K562 (cell line): ENCODE measurements around the gene SYS1. TPM values are rescaled to one million over a fixed set of nuclear protein-coding genes. Genes with fewer than 3 reads are reported as not detected.

Experiments
- ARNT ChIP-seq, 2 experiments: fragments of 450-650 bp; IDR thresholded peaks; 2 replicates each; pipeline ENCODE4 v1.6.1; 2016; ENCODE audit warnings: mild to moderate bottlenecking in 1 of 2
- EZH2 ChIP-seq: IDR thresholded peaks from 2 replicates; pipeline ENCODE4 v1.6.1; 2012; ENCODE audit warnings: low read depth, mild to moderate bottlenecking, inconsistent platforms, low read length, borderline replicate concordance
- LCOR ChIP-seq: sonication (generic); formaldehyde crosslinking; IDR thresholded peaks from 2 replicates; pipeline ENCODE4 v1.8.0; 2022; ENCODE audit warnings: mild to moderate bottlenecking, missing genetic modification reagents
- NBN ChIP-seq: fragments of 450-650 bp; IDR thresholded peaks from 2 replicates; pipeline ENCODE4 v1.6.1; 2016; ENCODE audit warnings: low read depth, mild to moderate bottlenecking
- SRSF9 ChIP-seq: fragments of 200-400 bp; formaldehyde crosslinking; IDR thresholded peaks from 2 replicates; pipeline ENCODE4 v1.6.1; 2017; ENCODE audit warnings: low read depth, low read length, borderline replicate concordance
- XRCC5 ChIP-seq: fragments of 200-400 bp; formaldehyde crosslinking; IDR thresholded peaks from 2 replicates; pipeline ENCODE4 v1.6.1; 2017; ENCODE audit warnings: low read depth, mild to moderate bottlenecking, low read length
- ZFP36 ChIP-seq: fragments of 150-350 bp; IDR thresholded peaks from 2 replicates; pipeline ENCODE4 v1.6.1; 2018; ENCODE audit warnings: low read length, low read depth; ENCODE audit not compliant: partially characterized antibody
- ZNF146 ChIP-seq: IDR thresholded peaks from one replicate; pipeline ENCODE4 v1.6.1; 2018; ENCODE audit warnings: missing compliant biosample characterization; ENCODE audit not compliant: unreplicated experiment
- ZNF316 ChIP-seq: fragments of 450-650 bp; IDR thresholded peaks from 2 replicates; pipeline ENCODE4 v1.6.1; 2016
- polyA plus RNA-seq, 8 experiments: library from polyadenylated mRNA; depleted of rRNA in 4 of 8; stranded (reverse) in 5 of 8; unstranded in 3 of 8; fragments of >200 nt; fragmentation: Nextera tagmentation in 2 of 8; fragmentation: Illumina TruSeq in 1 of 8; extraction: Ambion mirVana in 2 of 8; extraction: Trizol in 1 of 8; gene quantifications; 2 replicates each; pipeline versions ENCODE4 v1.2.1 to v1.2.3, GENCODE V29; 2011 to 2014; ENCODE audit warnings: inconsistent platforms in 1 of 8, missing spikeins in 1 of 8
- total RNA-seq, 7 experiments: library from RNA; depleted of rRNA in 6 of 7; stranded (reverse); fragments of >200 nt in 6 of 7; fragmentation: Illumina TruSeq in 2 of 7; extraction: Trizol in 2 of 7; gene quantifications; 2 replicates each; pipeline versions ENCODE4 v1.2.1 to v1.2.3, GENCODE V29; 2011 to 2021; ENCODE audit warnings: low replicate concordance in 1 of 7
- TF ChIP-seq, protein P1 (sequence below): fragments of 250-450 bp; sonication (Bioruptor Pico); IDR thresholded peaks from 2 replicates; pipeline ENCODE4 v1.5.1; 2021; ENCODE audit warnings: mild to moderate bottlenecking
- TF ChIP-seq, protein P2 (sequence below): fragments of 250-450 bp; sonication (Bioruptor Pico); IDR thresholded peaks from 2 replicates; pipeline ENCODE4 v1.8.0; 2021; ENCODE audit warnings: moderate library complexity, mild to moderate bottlenecking, inconsistent platforms
- TF ChIP-seq, protein P3 (sequence below), 2 experiments: fragments of 450-650 bp in 1 of 2; sonication (generic) in 1 of 2; formaldehyde crosslinking in 1 of 2; IDR thresholded peaks; 2 replicates each; pipeline versions ENCODE4 v1.7.1 to v1.9.0; 2016 to 2022; ENCODE audit warnings: inconsistent platforms in 1 of 2, mild to moderate bottlenecking in 1 of 2, missing genetic modification reagents in 1 of 2
- TF ChIP-seq, protein P4 (sequence below): fragments of 450-650 bp; conservative IDR thresholded peaks from 2 replicates; pipeline ENCODE4 v1.6.1; 2016; ENCODE audit warnings: missing genetic modification characterization, low read depth, mild to moderate bottlenecking, control low read depth, missing compliant biosample characterization

Gene SYS1
- total and polyA plus RNA-seq, 9 of the 15 experiments (the other 6 are each of a cell fraction or from before 2014, with no cell fraction given) = 11.1 to 25.2 (median 17.5) TPM

DNA sequence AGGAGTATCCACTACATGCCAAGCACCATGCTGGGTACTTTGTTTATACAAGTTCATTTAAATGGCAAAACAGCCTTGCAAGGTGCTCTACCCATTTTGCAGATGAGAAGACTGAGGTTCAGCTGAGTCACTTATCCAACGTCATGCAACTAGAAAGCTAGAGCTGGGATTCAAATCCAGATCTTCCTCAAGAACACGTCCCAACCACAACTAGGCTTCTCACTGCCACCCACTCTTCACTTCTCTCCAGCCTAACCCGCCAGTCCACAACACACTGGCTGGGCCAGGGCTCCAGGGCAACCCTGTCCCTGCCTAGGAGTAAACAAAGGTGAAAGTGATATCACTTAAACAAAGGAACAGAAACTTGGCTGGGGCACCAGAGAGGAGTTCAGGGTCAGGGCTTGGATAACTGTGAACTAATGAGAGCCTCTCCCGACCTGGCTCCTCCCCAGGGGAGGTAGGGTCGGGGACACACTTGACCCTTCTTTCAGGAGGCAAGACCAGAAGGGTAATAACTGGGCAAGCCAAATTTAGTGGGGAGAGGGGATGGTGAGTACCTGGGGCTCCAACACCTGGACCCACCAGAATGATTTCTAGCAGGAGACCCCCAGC, 22.6 kb upstream of the SYS1 start (continued):
- TF ChIP-seq EZH2 = no peak
- TF ChIP-seq LCOR (CRISPR knock-in tag) = no peak
- no peak for TF ChIP-seq SRSF9
- no peak for TF ChIP-seq XRCC5
- no peak for TF ChIP-seq ZFP36
- TF ChIP-seq NBN = no peak
- peak; percentile 34; the same call in 1 of the 2 replicates for TF ChIP-seq ZNF316
- TF ChIP-seq, protein P1, sequence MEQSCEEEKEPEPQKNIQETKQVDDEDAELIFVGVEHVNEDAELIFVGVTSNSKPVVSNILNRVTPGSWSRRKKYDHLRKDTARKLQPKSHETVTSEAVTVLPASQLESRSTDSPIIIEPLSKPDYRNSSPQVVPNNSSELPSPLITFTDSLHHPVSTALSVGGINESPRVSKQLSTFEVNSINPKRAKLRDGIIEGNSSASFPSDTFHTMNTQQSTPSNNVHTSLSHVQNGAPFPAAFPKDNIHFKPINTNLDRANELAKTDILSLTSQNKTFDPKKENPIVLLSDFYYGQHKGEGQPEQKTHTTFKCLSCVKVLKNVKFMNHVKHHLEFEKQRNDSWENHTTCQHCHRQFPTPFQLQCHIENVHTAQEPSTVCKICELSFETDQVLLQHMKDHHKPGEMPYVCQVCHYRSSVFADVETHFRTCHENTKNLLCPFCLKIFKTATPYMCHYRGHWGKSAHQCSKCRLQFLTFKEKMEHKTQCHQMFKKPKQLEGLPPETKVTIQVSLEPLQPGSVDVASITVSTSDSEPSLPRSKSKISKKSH (CRISPR knock-in tag) = no peak
- TF ChIP-seq, protein P2, sequence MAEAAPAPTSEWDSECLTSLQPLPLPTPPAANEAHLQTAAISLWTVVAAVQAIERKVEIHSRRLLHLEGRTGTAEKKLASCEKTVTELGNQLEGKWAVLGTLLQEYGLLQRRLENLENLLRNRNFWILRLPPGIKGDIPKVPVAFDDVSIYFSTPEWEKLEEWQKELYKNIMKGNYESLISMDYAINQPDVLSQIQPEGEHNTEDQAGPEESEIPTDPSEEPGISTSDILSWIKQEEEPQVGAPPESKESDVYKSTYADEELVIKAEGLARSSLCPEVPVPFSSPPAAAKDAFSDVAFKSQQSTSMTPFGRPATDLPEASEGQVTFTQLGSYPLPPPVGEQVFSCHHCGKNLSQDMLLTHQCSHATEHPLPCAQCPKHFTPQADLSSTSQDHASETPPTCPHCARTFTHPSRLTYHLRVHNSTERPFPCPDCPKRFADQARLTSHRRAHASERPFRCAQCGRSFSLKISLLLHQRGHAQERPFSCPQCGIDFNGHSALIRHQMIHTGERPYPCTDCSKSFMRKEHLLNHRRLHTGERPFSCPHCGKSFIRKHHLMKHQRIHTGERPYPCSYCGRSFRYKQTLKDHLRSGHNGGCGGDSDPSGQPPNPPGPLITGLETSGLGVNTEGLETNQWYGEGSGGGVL (CRISPR knock-in tag) = no peak
- TF ChIP-seq ZNF146 (CRISPR knock-in tag) = no peak
- TF ChIP-seq, protein P3, sequence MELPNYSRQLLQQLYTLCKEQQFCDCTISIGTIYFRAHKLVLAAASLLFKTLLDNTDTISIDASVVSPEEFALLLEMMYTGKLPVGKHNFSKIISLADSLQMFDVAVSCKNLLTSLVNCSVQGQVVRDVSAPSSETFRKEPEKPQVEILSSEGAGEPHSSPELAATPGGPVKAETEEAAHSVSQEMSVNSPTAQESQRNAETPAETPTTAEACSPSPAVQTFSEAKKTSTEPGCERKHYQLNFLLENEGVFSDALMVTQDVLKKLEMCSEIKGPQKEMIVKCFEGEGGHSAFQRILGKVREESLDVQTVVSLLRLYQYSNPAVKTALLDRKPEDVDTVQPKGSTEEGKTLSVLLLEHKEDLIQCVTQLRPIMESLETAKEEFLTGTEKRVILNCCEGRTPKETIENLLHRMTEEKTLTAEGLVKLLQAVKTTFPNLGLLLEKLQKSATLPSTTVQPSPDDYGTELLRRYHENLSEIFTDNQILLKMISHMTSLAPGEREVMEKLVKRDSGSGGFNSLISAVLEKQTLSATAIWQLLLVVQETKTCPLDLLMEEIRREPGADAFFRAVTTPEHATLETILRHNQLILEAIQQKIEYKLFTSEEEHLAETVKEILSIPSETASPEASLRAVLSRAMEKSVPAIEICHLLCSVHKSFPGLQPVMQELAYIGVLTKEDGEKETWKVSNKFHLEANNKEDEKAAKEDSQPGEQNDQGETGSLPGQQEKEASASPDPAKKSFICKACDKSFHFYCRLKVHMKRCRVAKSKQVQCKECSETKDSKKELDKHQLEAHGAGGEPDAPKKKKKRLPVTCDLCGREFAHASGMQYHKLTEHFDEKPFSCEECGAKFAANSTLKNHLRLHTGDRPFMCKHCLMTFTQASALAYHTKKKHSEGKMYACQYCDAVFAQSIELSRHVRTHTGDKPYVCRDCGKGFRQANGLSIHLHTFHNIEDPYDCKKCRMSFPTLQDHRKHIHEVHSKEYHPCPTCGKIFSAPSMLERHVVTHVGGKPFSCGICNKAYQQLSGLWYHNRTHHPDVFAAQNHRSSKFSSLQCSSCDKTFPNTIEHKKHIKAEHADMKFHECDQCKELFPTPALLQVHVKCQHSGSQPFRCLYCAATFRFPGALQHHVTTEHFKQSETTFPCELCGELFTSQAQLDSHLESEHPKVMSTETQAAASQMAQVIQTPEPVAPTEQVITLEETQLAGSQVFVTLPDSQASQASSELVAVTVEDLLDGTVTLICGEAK (IDR thresholded peaks at IDR 0.05) = no peak
- TF ChIP-seq, protein P3 (CRISPR knock-in tag; IDR thresholded peaks at IDR 0.05) = no peak
- peak in 1 of 2 experiments; percentile 20; a peak in 1 of 4 replicates for TF ChIP-seq ARNT (IDR thresholded peaks at IDR 0.05)
- TF ChIP-seq, protein P4, sequence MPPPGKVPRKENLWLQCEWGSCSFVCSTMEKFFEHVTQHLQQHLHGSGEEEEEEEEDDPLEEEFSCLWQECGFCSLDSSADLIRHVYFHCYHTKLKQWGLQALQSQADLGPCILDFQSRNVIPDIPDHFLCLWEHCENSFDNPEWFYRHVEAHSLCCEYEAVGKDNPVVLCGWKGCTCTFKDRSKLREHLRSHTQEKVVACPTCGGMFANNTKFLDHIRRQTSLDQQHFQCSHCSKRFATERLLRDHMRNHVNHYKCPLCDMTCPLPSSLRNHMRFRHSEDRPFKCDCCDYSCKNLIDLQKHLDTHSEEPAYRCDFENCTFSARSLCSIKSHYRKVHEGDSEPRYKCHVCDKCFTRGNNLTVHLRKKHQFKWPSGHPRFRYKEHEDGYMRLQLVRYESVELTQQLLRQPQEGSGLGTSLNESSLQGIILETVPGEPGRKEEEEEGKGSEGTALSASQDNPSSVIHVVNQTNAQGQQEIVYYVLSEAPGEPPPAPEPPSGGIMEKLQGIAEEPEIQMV (tag) = no peak
